ENCODE measurements around the gene PLEK2.
"Not testable (repeated sequence)": the region's sequence is repeated elsewhere in the genome, so short reads cannot be mapped to it uniquely, and the experiment has no call there.

PLEK2 gene

GRCh38 chr14:67428501-67429031 is 16.6 kb upstream of the PLEK2 start:
- DNase-seq (ENCODE audit: low read depth, low spot score): no peak

GRCh38 chr14:67426983-67427606 is 15.1 kb upstream of the PLEK2 start:
- DNase-seq (ENCODE audit: low read depth, low spot score): peak; percentile 42

- no peak for DNase-seq (ENCODE audit: low read depth, low spot score)
Measured at GRCh38 chr14:67426161-67426560, 14.2 kb upstream of the PLEK2 start.

- no peak for DNase-seq (ENCODE audit: low read depth, low spot score)
Measured at GRCh38 chr14:67425608-67426007, 13.6 kb upstream of the PLEK2 start.

GRCh38 chr14:67424539-67424938 is 12.6 kb upstream of the PLEK2 start:
- DNase-seq (ENCODE audit: low read depth, low spot score): no peak

- no peak for DNase-seq (ENCODE audit: low read depth, low spot score)
Measured at GRCh38 chr14:67423424-67423823, 11.5 kb upstream of the PLEK2 start.

- DNase-seq (ENCODE audit: low read depth, low spot score): no peak
Measured at GRCh38 chr14:67421356-67422224, 9.6 kb upstream of the PLEK2 start.

GRCh38 chr14:67420102-67420739 is 8.3 kb upstream of the PLEK2 start:
- peak; percentile 20 for DNase-seq (ENCODE audit: low read depth, low spot score)

- no peak for DNase-seq (ENCODE audit: low read depth, low spot score)
Measured at GRCh38 chr14:67418401-67419191, 6.6 kb upstream of the PLEK2 start.

GRCh38 chr14:67417633-67418032 is 5.7 kb upstream of the PLEK2 start:
- no peak for DNase-seq (ENCODE audit: low read depth, low spot score)

- no peak for DNase-seq (ENCODE audit: low read depth, low spot score)
Measured at GRCh38 chr14:67416810-67417209, 4.8 kb upstream of the PLEK2 start.

- DNase-seq (ENCODE audit: low read depth, low spot score): no peak
Measured at GRCh38 chr14:67416085-67416484, 4.1 kb upstream of the PLEK2 start.

- not testable (repeated sequence) for DNase-seq (ENCODE audit: low read depth, low spot score)
Measured at GRCh38 chr14:67415610-67416009, 3.6 kb upstream of the PLEK2 start.

GRCh38 chr14:67413806-67414769 is 2.1 kb upstream of the PLEK2 start:
- no peak for DNase-seq (ENCODE audit: low read depth, low spot score)

- DNase-seq (ENCODE audit: low read depth, low spot score): no peak
Measured at GRCh38 chr14:67411370-67411769, 595 bp downstream of the PLEK2 start.

- no peak for DNase-seq (ENCODE audit: low read depth, low spot score)
Measured at GRCh38 chr14:67410313-67410712, 1.7 kb downstream of the PLEK2 start.

GRCh38 chr14:67409461-67409860 is 2.5 kb downstream of the PLEK2 start:
- DNase-seq (ENCODE audit: low read depth, low spot score): no peak

- not testable (repeated sequence) for DNase-seq (ENCODE audit: low read depth, low spot score)
Measured at GRCh38 chr14:67408122-67408801, 3.7 kb downstream of the PLEK2 start.

GRCh38 chr14:67405771-67406170 is 6.2 kb downstream of the PLEK2 start:
- DNase-seq (ENCODE audit: low read depth, low spot score): no peak

GRCh38 chr14:67400434-67400833 is 11.5 kb downstream of the PLEK2 start:
- DNase-seq (ENCODE audit: low read depth, low spot score): no peak
